Psoas muscle (tissue), 8 donors: ENCODE measurements around the gene EEF1A2. TPM values are rescaled to one million over a fixed set of nuclear protein-coding genes. Genes with fewer than 3 reads are reported as not detected.
A peak's percentile ranks its signal among the peaks of the same experiment; 100 is the strongest.

Experiments used
- ATAC-seq, 4 donors: fragments of 200-7000 bp; cut with Tn5 transposase; one replicate each; pipeline ENCODE4 v1.9.1; 2020; ENCODE audit warnings: moderate library complexity in 3 of 4, mild to moderate bottlenecking in 2 of 4
- DNase-seq, 2 donors: peaks; one replicate each; pipeline ENCODE4 v3.0.0-alpha.2; 2020
- H3K27ac ChIP-seq: fragments of 200-600 bp; one replicate; pipeline ENCODE4 v1.8.0; 2022
- H3K27me3 ChIP-seq, 3 donors: fragments of 200-600 bp in 1 of 3; one replicate each; pipeline versions ENCODE4 v1.6.1 to v1.8.0; 2013 to 2022; ENCODE audit warnings: low read length in 2 of 3, mild to moderate bottlenecking in 2 of 3, moderate library complexity in 1 of 3; ENCODE audit not compliant: insufficient read depth in 3 of 3
- H3K36me3 ChIP-seq, 2 donors: fragments of 200-600 bp in 1 of 2; one replicate each; pipeline versions ENCODE4 v1.6.1 to v1.8.0; 2013 to 2022; ENCODE audit warnings: low read depth in 1 of 2, mild to moderate bottlenecking in 1 of 2, moderate library complexity in 1 of 2; ENCODE audit not compliant: insufficient read depth in 1 of 2
- H3K4me1 ChIP-seq: fragments of 200-600 bp; one replicate; pipeline ENCODE4 v1.8.0; 2022
- H3K4me3 ChIP-seq: fragments of 200-600 bp; one replicate; pipeline ENCODE4 v1.8.0; 2022; ENCODE audit warnings: mild to moderate bottlenecking
- H3K9me3 ChIP-seq: fragments of 200-600 bp; one replicate; pipeline ENCODE4 v1.8.0; 2022
- CTCF ChIP-seq: fragments of 200-600 bp; IDR thresholded peaks from one replicate; pipeline ENCODE4 v1.8.0; 2022; ENCODE audit warnings: antibody characterized with exemption
- WGBS, 3 donors: extraction: QIAGEN DNeasy Blood & Tissue Kit; methylation state at CpG; one replicate each; pipeline versions ENCODE4 v1.1.6 to v1.1.7; 2013; 5-methylcytosine and 5-hydroxymethylcytosine counted together
- intact Hi-C, 2 donors: fragments of 100-400 bp; cut with DNase I; formaldehyde crosslinking; loops; one replicate each; pipeline versions ENCODE4 v1.11.0 to v1.14.2; 2022
- polyA plus RNA-seq, 3 donors: library from polyadenylated mRNA; stranded (reverse); fragments of 200-250 nt; gene quantifications; one replicate each; pipeline ENCODE4 v1.2.3, GENCODE V29; 2013
- total RNA-seq, 4 donors: library from RNA; stranded (reverse); fragmentation: NEBNext Ultra II Directional in 2 of 4; extraction: Animal tissue kit (Norgen Biotek cat#: 25700) in 2 of 4; gene quantifications; one replicate each; pipeline versions ENCODE4 v1.2.1 to v1.2.4, GENCODE V29; 2021 to 2023
- donor health status: healthy with polysubstance abuse.
- donor health status: DM: no; HTN: no; CAD: no; lungs with moderate emphysema.
- donor health status: Bipolar disorder and iron deficiency.
- donor health status: healthy.
- donor health status: DM: yes; HTN: yes; CAD: no.
- donor health status: DM: no; HTN: no; CAD: no.
- donor health status: DM: no; HTN: no; CAD: no.
- donor health status: DM: yes; HTN: yes; CAD: no.

The EEF1A2 gene
- total and polyA plus RNA-seq, 7 donors, result 952 to 2,126 (median 1,898) TPM

- Histone ChIP-seq H3K9me3 (no peaks in the 10 kb centered on the region), H3K4me3 (no peak overlapping the region), H3K36me3 (no peaks in the 10 kb centered on the region), H3K27me3 (peaks cover 0 to 58% (median 18%) of the 10 kb centered on the region in 3 donors), H3K4me1 (no peaks in the 10 kb centered on the region), H3K27ac (no peak overlapping the region)
- TF ChIP-seq CTCF, result no peak
- 38 to 45% (median 39%) methylated on average over 12 of the region's 12 CpGs for WGBS, 3 donors
- intact Hi-C loops, result no loop called here
- DNase-seq (no peak), ATAC-seq (no peak)
Observed at GRCh38 chr20:63534427-63534830, 35.5 kb upstream of the EEF1A2 start.

GRCh38 chr20:63533871-63534393, 35.0 kb upstream of the EEF1A2 start:
- Histone ChIP-seq H3K27ac (no peak overlapping the region), H3K27me3 (peaks cover 0 to 63% (median 19%) of the 10 kb centered on the region in 3 donors), H3K9me3 (no peaks in the 10 kb centered on the region), H3K36me3 (no peaks in the 10 kb centered on the region), H3K4me3 (no peak overlapping the region), H3K4me1 (no peaks in the 10 kb centered on the region)
- intact Hi-C loops, result no loop called here
- ATAC-seq (no peak), DNase-seq (peak; percentile 17 to 57)
- WGBS, 3 donors, result 51 to 63% (median 57%) methylated on average over 18 to 28 of the region's 28 CpGs
- TF ChIP-seq CTCF, result no peak

DNA sequence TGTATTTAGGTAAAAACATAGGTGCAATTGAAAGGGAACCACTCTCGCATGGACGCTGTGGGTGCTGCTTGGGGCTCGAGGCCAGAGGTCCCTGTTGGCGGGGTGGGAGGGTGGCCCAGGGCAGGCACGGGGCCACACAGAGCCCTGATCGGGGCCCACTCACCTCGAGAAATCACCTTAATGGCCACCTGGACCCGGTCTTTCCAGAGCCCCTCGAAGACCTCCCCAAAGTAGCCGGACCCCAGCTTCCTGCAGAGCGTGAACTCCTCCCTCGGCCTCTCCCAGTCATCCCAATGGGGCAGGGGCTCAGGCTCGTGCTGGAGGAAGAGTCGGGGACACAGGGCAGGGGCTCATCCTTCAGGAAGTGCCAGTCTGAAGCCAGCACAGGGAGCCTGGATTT, 34.5 kb upstream of the EEF1A2 start:
- H3K27me3 ChIP-seq, result peaks cover 0 to 63% (median 21%) of the 10 kb centered on the region in 3 donors
- intact Hi-C loops, result no loop called here
- ATAC-seq (no peak), DNase-seq (peak in 1 of 2 donors; percentile 23)
- H3K36me3 ChIP-seq, result no peaks in the 10 kb centered on the region
- H3K4me3 ChIP-seq, result no peak overlapping the region
- no peaks in the 10 kb centered on the region for H3K4me1 ChIP-seq
- 67 to 76% (median 73%) methylated on average over 14 of the region's 14 CpGs for WGBS, 3 donors
- no peak overlapping the region for H3K27ac ChIP-seq
- H3K9me3 ChIP-seq, result no peaks in the 10 kb centered on the region
- TF ChIP-seq CTCF, result no peak

DNA sequence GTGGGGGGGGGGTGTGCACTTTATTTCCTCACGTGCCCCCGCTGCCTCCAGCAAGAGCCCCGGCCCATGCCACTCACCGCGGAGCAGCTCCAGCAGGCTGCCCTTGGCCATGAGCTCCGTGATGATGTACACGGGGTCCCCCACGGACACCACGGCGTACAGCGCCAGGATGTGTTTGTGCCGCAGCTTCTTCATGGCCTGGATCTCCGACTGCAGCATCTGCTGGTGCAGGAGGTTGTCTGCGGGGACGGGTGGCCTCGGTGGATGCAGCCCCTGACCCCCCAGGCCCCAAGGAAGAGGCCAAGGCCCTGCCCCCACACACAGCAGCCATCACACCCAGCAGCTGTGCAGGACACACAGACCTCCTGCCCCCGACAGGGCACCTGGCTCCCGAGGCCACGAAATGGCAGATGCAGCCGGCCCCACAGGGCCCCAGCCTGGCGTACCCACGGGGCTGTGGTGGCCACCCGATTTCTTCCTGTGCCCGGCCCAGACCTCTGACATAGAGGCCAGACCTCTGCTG, 33.6 kb upstream of the EEF1A2 start:
- Histone ChIP-seq H3K9me3 (no peaks in the 10 kb centered on the region), H3K4me3 (no peak overlapping the region), H3K36me3 (no peaks in the 10 kb centered on the region), H3K27ac (no peak overlapping the region), H3K4me1 (no peaks in the 10 kb centered on the region), H3K27me3 (peaks cover 0 to 62% (median 21%) of the 10 kb centered on the region in 3 donors)
- ATAC-seq (no peak), DNase-seq (peak in 1 of 2 donors; percentile 52)
- 53 to 66% (median 57%) methylated on average over 22 to 24 of the region's 24 CpGs for WGBS, 3 donors
- intact Hi-C loops, result no loop called here
- no peak for TF ChIP-seq CTCF
